ENCODE measurements around the gene GDPD5. TPM values are rescaled to one million over a fixed set of nuclear protein-coding genes. Genes with fewer than 3 reads are reported as not detected.

Gene GDPD5
- total and polyA plus RNA-seq, 2 donors = 8.7 to 17.9 TPM

- WGBS = 75% methylated on average over 6 of the region's 6 CpGs
- H3K36me3 ChIP-seq (ENCODE audit: insufficient read depth) = no peaks in the 10 kb centered on the region
- H3K27ac ChIP-seq (ENCODE audit: low read depth) = no peak overlapping the region
- no peak for DNase-seq (ENCODE audit: extremely low spot score)
- no peaks in the 10 kb centered on the region for H3K4me1 ChIP-seq (ENCODE audit: insufficient read depth)
- H3K4me3 ChIP-seq (ENCODE audit: low read depth, low read length) = no peak overlapping the region
These were observed 92.3 kb downstream of the GDPD5 start for GRCh38 chr11:75433443-75433842.

GRCh38 chr11:75432911-75433321 is 92.8 kb downstream of the GDPD5 start, which contains the start of gene KLHL35:
TSS of gene KLHL35 (minus strand) at chr11:75433203. CDS start at chr11:75430629, 2,574 bp downstream.
- no peak within 1 kb of the TSS for H3K27ac ChIP-seq (ENCODE audit: low read depth)
- H3K4me1 ChIP-seq (ENCODE audit: insufficient read depth) = no peaks in the 10 kb centered on the region
- no peak within 1 kb of the TSS for H3K4me3 ChIP-seq (ENCODE audit: low read depth, low read length)
- 20% methylated on average over 14 of the region's 14 CpGs for WGBS
- H3K36me3 ChIP-seq (ENCODE audit: insufficient read depth) = no peaks in the 10 kb centered on the region
- DNase-seq (ENCODE audit: extremely low spot score) = no peak

GRCh38 chr11:75431533-75432525 is 93.9 kb downstream of the GDPD5 start:
- Histone ChIP-seq H3K4me1 (ENCODE audit: insufficient read depth) (no peaks in the 10 kb centered on the region), H3K27ac (ENCODE audit: low read depth) (no peak overlapping the region), H3K4me3 (ENCODE audit: low read depth, low read length) (no peak overlapping the region), H3K36me3 (ENCODE audit: insufficient read depth) (no peaks in the 10 kb centered on the region)
- 56% methylated on average over 16 of the region's 16 CpGs for WGBS
- no peak for DNase-seq (ENCODE audit: extremely low spot score)

GRCh38 chr11:75430714-75431532 is 94.8 kb downstream of the GDPD5 start:
- Histone ChIP-seq H3K36me3 (ENCODE audit: insufficient read depth) (no peaks in the 10 kb centered on the region), H3K27ac (ENCODE audit: low read depth) (no peak overlapping the region), H3K4me3 (ENCODE audit: low read depth, low read length) (no peak overlapping the region), H3K4me1 (ENCODE audit: insufficient read depth) (no peaks in the 10 kb centered on the region)
- 30% methylated on average over 32 of the region's 32 CpGs for WGBS
- no peak for DNase-seq (ENCODE audit: extremely low spot score)

- H3K27ac ChIP-seq (ENCODE audit: low read depth) = no peak overlapping the region
- WGBS = under 1% methylated on average over 134 of the region's 134 CpGs
- no peak for DNase-seq (ENCODE audit: extremely low spot score)
These were observed 95.6 kb downstream of the GDPD5 start for GRCh38 chr11:75429902-75430713.

GRCh38 chr11:75429641-75429901 is 96.2 kb downstream of the GDPD5 start:
- Histone ChIP-seq H3K27ac (ENCODE audit: low read depth) (no peak overlapping the region), H3K4me1 (ENCODE audit: insufficient read depth) (no peaks in the 10 kb centered on the region), H3K36me3 (ENCODE audit: insufficient read depth) (no peaks in the 10 kb centered on the region), H3K4me3 (ENCODE audit: low read depth, low read length) (peak overlapping the region; percentile 32)
- 16% methylated on average over 25 of the region's 25 CpGs for WGBS
- no peak for DNase-seq (ENCODE audit: extremely low spot score)

More at GRCh38 chr11:75429902-75430713, 95.6 kb downstream of the GDPD5 start:
- peak overlapping the region; percentile 32 for H3K4me3 ChIP-seq (ENCODE audit: low read depth, low read length)
- H3K4me1 ChIP-seq (ENCODE audit: insufficient read depth) = no peaks in the 10 kb centered on the region
- H3K36me3 ChIP-seq (ENCODE audit: insufficient read depth) = no peaks in the 10 kb centered on the region

GRCh38 chr11:75428989-75429640 is 96.6 kb downstream of the GDPD5 start:
- Histone ChIP-seq H3K4me1 (ENCODE audit: insufficient read depth) (no peaks in the 10 kb centered on the region), H3K4me3 (ENCODE audit: low read depth, low read length) (no peak overlapping the region), H3K36me3 (ENCODE audit: insufficient read depth) (no peaks in the 10 kb centered on the region), H3K27ac (ENCODE audit: low read depth) (no peak overlapping the region)
- 70% methylated on average over 16 of the region's 16 CpGs for WGBS
- DNase-seq (ENCODE audit: extremely low spot score) = no peak

- Histone ChIP-seq H3K27ac (ENCODE audit: low read depth) (no peak overlapping the region), H3K4me1 (ENCODE audit: insufficient read depth) (no peaks in the 10 kb centered on the region), H3K36me3 (ENCODE audit: insufficient read depth) (no peaks in the 10 kb centered on the region), H3K4me3 (ENCODE audit: low read depth, low read length) (peak overlapping the region; percentile 25)
- 13% methylated on average over 32 of the region's 32 CpGs for WGBS
- peak; percentile 83 for DNase-seq (ENCODE audit: extremely low spot score)
These were observed 97.4 kb downstream of the GDPD5 start for GRCh38 chr11:75428281-75428724.

GRCh38 chr11:75427181-75427580 is 98.6 kb downstream of the GDPD5 start:
- DNase-seq (ENCODE audit: extremely low spot score) = no peak
- Histone ChIP-seq H3K36me3 (ENCODE audit: insufficient read depth) (no peaks in the 10 kb centered on the region), H3K27ac (ENCODE audit: low read depth) (no peak overlapping the region), H3K4me3 (ENCODE audit: low read depth, low read length) (no peak overlapping the region), H3K4me1 (ENCODE audit: insufficient read depth) (no peaks in the 10 kb centered on the region)

- no peaks in the 10 kb centered on the region for H3K36me3 ChIP-seq (ENCODE audit: insufficient read depth)
- H3K27ac ChIP-seq (ENCODE audit: low read depth) = no peak overlapping the region
- H3K4me1 ChIP-seq (ENCODE audit: insufficient read depth) = no peaks in the 10 kb centered on the region
- DNase-seq (ENCODE audit: extremely low spot score) = no peak
- no peak overlapping the region for H3K4me3 ChIP-seq (ENCODE audit: low read depth, low read length)
- 86% methylated on average over 5 of the region's 5 CpGs for WGBS
These were observed 99.0 kb downstream of the GDPD5 start for GRCh38 chr11:75426720-75427086.

- no peaks in the 10 kb centered on the region for H3K36me3 ChIP-seq (ENCODE audit: insufficient read depth)
- WGBS = 73% methylated on average over 29 of the region's 29 CpGs
- no peak overlapping the region for H3K27ac ChIP-seq (ENCODE audit: low read depth)
- no peak for DNase-seq (ENCODE audit: extremely low spot score)
- H3K4me3 ChIP-seq (ENCODE audit: low read depth, low read length) = no peak overlapping the region
- H3K4me1 ChIP-seq (ENCODE audit: insufficient read depth) = no peaks in the 10 kb centered on the region
These were observed 100.3 kb downstream of the GDPD5 start for GRCh38 chr11:75425422-75425821.

GRCh38 chr11:75424396-75424795 is 101.3 kb downstream of the GDPD5 start:
- H3K27ac ChIP-seq (ENCODE audit: low read depth) = no peak overlapping the region
- H3K4me1 ChIP-seq (ENCODE audit: insufficient read depth) = no peaks in the 10 kb centered on the region
- H3K4me3 ChIP-seq (ENCODE audit: low read depth, low read length) = no peak overlapping the region
- no peaks in the 10 kb centered on the region for H3K36me3 ChIP-seq (ENCODE audit: insufficient read depth)
- 94% methylated on average over 1 of the region's 1 CpG for WGBS
- no peak for DNase-seq (ENCODE audit: extremely low spot score)

GRCh38 chr11:75423721-75424120 is 102.0 kb downstream of the GDPD5 start:
- H3K4me1 ChIP-seq (ENCODE audit: insufficient read depth) = no peaks in the 10 kb centered on the region
- DNase-seq (ENCODE audit: extremely low spot score) = no peak
- no peak overlapping the region for H3K27ac ChIP-seq (ENCODE audit: low read depth)
- H3K36me3 ChIP-seq (ENCODE audit: insufficient read depth) = no peaks in the 10 kb centered on the region
- H3K4me3 ChIP-seq (ENCODE audit: low read depth, low read length) = no peak overlapping the region
- 85% methylated on average over 9 of the region's 9 CpGs for WGBS
